DND-41 (cell line): ENCODE measurements around the gene TNRC6B.

Experiments used
- ATAC-seq: fragments of 200-7000 bp; cut with Tn5 transposase; 3 replicates; pipeline ENCODE4 v1.9.1; 2021; ENCODE audit warnings: low read depth; ENCODE audit not compliant: insufficient read depth
- DNase-seq: peaks from one replicate; pipeline ENCODE4 v3.0.0-alpha.2; 2020
- H2AFZ ChIP-seq: 2 replicates; pipeline ENCODE4 v1.6.0; 2012; ENCODE audit warnings: low read depth, low read length
- H3K27ac ChIP-seq: 2 replicates; pipeline ENCODE4 v1.5.1; 2012; ENCODE audit warnings: low read length, inconsistent platforms
- H3K27me3 ChIP-seq: fragments of 200-600 bp; sonication (generic); 2 replicates; pipeline ENCODE4 v1.6.0; 2012; ENCODE audit warnings: low read length, mild to moderate bottlenecking, inconsistent platforms; ENCODE audit not compliant: insufficient read depth, poor library complexity
- H3K36me3 ChIP-seq: 2 replicates; pipeline ENCODE4 v1.5.1; 2012; ENCODE audit warnings: low read length, inconsistent platforms; ENCODE audit not compliant: insufficient read depth
- H3K4me1 ChIP-seq: 2 replicates; pipeline ENCODE4 v1.5.1; 2012; ENCODE audit warnings: mild to moderate bottlenecking, low read length; ENCODE audit not compliant: insufficient read depth
- H3K4me2 ChIP-seq: 2 replicates; pipeline ENCODE4 v1.6.0; 2012; ENCODE audit warnings: mild to moderate bottlenecking, moderate library complexity, low read length, inconsistent platforms; ENCODE audit not compliant: insufficient read depth
- H3K4me3 ChIP-seq, 2 experiments: fragments of 200-600 bp in 1 of 2; shearing (Covaris generic) in 1 of 2; 2 replicates each; pipeline ENCODE4 v1.5.1; 2012 to 2016; ENCODE audit warnings: inconsistent platforms in 2 of 2, low read length in 2 of 2, mild to moderate bottlenecking in 2 of 2, low read depth in 1 of 2, moderate library complexity in 1 of 2
- H3K79me2 ChIP-seq: 2 replicates; pipeline ENCODE4 v1.6.0; 2012; ENCODE audit warnings: low read length, inconsistent platforms; ENCODE audit not compliant: insufficient read depth
- H3K9ac ChIP-seq: 2 replicates; pipeline ENCODE4 v1.6.0; 2012; ENCODE audit warnings: low read depth, mild to moderate bottlenecking, inconsistent platforms, low read length, moderate library complexity
- H3K9me3 ChIP-seq: 2 replicates; pipeline ENCODE4 v1.5.1; 2012; ENCODE audit warnings: low read length, moderate library complexity, mild to moderate bottlenecking, inconsistent platforms; ENCODE audit not compliant: insufficient read depth, severe bottlenecking
- H4K20me1 ChIP-seq: 2 replicates; pipeline ENCODE4 v1.6.0; 2012; ENCODE audit warnings: low read length; ENCODE audit not compliant: insufficient read depth
- CTCF ChIP-seq: IDR thresholded peaks from 2 replicates; pipeline ENCODE4 v1.5.1; 2012; ENCODE audit warnings: borderline replicate concordance, low read length, moderate library complexity, mild to moderate bottlenecking; ENCODE audit not compliant: poor library complexity, severe bottlenecking; ENCODE audit errors: extremely low read depth
- EZH2 ChIP-seq: IDR thresholded peaks from 3 replicates; pipeline ENCODE4 v1.6.1; 2012; ENCODE audit warnings: borderline replicate concordance, low read depth, mild to moderate bottlenecking, moderate library complexity, low read length, inconsistent platforms; ENCODE audit not compliant: severe bottlenecking

TNRC6B gene

GRCh38 chr22:40236131-40236665, 58.5 kb downstream of the TNRC6B start:
- ATAC-seq (no peak), DNase-seq (no peak)
- Histone ChIP-seq H3K27me3 (no peaks in the 10 kb centered on the region), H3K4me3 (no peak overlapping the region), H3K9me3 (no peaks in the 10 kb centered on the region), H4K20me1 (peaks cover 59% of the 10 kb centered on the region), H3K9ac (no peak overlapping the region), H3K4me2 (no peak overlapping the region), H3K36me3 (peaks cover 13% of the 10 kb centered on the region), H3K4me1 (peaks cover 3% of the 10 kb centered on the region; the same call in 1 of the 2 replicates), H3K79me2 (peaks cover 93% of the 10 kb centered on the region), H3K27ac (no peak overlapping the region), H2AFZ (no peak overlapping the region)
- TF ChIP-seq CTCF (no peak), EZH2 (no peak)

GRCh38 chr22:40237241-40237640, 59.5 kb downstream of the TNRC6B start:
- TF ChIP-seq EZH2 = no peak
- no peak for TF ChIP-seq CTCF
- peaks cover 59% of the 10 kb centered on the region for H4K20me1 ChIP-seq

GRCh38 chr22:40237788-40238424, 60.2 kb downstream of the TNRC6B start:
- TF ChIP-seq CTCF = no peak
- no peak for TF ChIP-seq EZH2
- Histone ChIP-seq H3K9ac (no peak overlapping the region), H3K79me2 (peaks cover 90% of the 10 kb centered on the region), H3K27me3 (no peaks in the 10 kb centered on the region), H4K20me1 (peaks cover 54% of the 10 kb centered on the region), H3K27ac (no peak overlapping the region), H2AFZ (no peak overlapping the region), H3K4me1 (peaks cover 4% of the 10 kb centered on the region; the same call in 1 of the 2 replicates), H3K9me3 (no peaks in the 10 kb centered on the region), H3K4me3 (no peak overlapping the region), H3K4me2 (no peak overlapping the region), H3K36me3 (peaks cover 4% of the 10 kb centered on the region; the same call in 1 of the 2 replicates)
- ATAC-seq (no peak), DNase-seq (no peak)

More at GRCh38 chr22:40237241-40237640, 59.5 kb downstream of the TNRC6B start:
- H3K9me3 ChIP-seq = no peaks in the 10 kb centered on the region
- peaks cover 6% of the 10 kb centered on the region for H3K36me3 ChIP-seq
- peaks cover 94% of the 10 kb centered on the region for H3K79me2 ChIP-seq
- DNase-seq (no peak), ATAC-seq (no peak)
- no peaks in the 10 kb centered on the region for H3K27me3 ChIP-seq
- no peak overlapping the region for H3K27ac ChIP-seq
- peaks cover 3% of the 10 kb centered on the region; the same call in 1 of the 2 replicates for H3K4me1 ChIP-seq
- no peak overlapping the region for H3K9ac ChIP-seq
- no peak overlapping the region for H3K4me3 ChIP-seq
- no peak overlapping the region for H3K4me2 ChIP-seq
- no peak overlapping the region for H2AFZ ChIP-seq
